WTC11 (cell line): ENCODE data around the gene CYSRT1. TPM values are rescaled to one million over a fixed set of nuclear protein-coding genes. Genes with fewer than 3 reads are reported as not detected.

Experiments
- ATAC-seq: fragments of 200-7000 bp; cut with Tn5 transposase; 2 replicates; pipeline ENCODE4 v1.10.0; 2021; ENCODE audit warnings: mild to moderate bottlenecking, moderate library complexity
- CTCF ChIA-PET: fragments of 300-600 bp; sonication (Branson Sonifier 250); formaldehyde crosslinking; loops from one replicate; lab custom pipeline; 2021; ENCODE audit warnings: antibody characterized with exemption; lab: Charles Lee
- POLR2A ChIA-PET: fragments of 350-600 bp; sonication (Branson Sonifier 250); formaldehyde crosslinking; loops from one replicate; lab custom pipeline; 2021; ENCODE audit warnings: antibody characterized with exemption; lab: Charles Lee
- DNase-seq: peaks from one replicate; pipeline ENCODE4 v3.0.0; 2021; ENCODE audit warnings: low spot score
- H3K27ac Mint-ChIP-seq: 2 replicates; pipeline ENCODE4 v1.8.0; 2021; ENCODE audit warnings: mixed read lengths
- H3K27me3 Mint-ChIP-seq: 2 replicates; pipeline ENCODE4 v1.8.0; 2021; ENCODE audit warnings: low read depth, mild to moderate bottlenecking, moderate library complexity, mixed read lengths
- H3K36me3 Mint-ChIP-seq: 2 replicates; pipeline ENCODE4 v1.8.0; 2021; ENCODE audit warnings: mixed read lengths
- H3K4me1 Mint-ChIP-seq: 2 replicates; pipeline ENCODE4 v1.8.0; 2022; ENCODE audit warnings: mixed read lengths
- H3K4me3 Mint-ChIP-seq: 2 replicates; pipeline ENCODE4 v1.8.0; 2021; ENCODE audit warnings: mild to moderate bottlenecking, moderate library complexity, mixed read lengths
- H3K9me3 Mint-ChIP-seq: 2 replicates; pipeline ENCODE4 v1.8.0; 2021; ENCODE audit warnings: mixed read lengths
- FOXJ3 ChIP-seq: sonication (generic); formaldehyde crosslinking; IDR thresholded peaks from 2 replicates; pipeline ENCODE4 v1.9.0; 2021; ENCODE audit warnings: missing genetic modification reagents, mild to moderate bottlenecking, borderline replicate concordance
- FOXK1 ChIP-seq: sonication (generic); formaldehyde crosslinking; IDR thresholded peaks from 2 replicates; pipeline ENCODE4 v1.8.0; 2022; ENCODE audit warnings: mild to moderate bottlenecking, moderate library complexity, missing genetic modification reagents
- GTF2I ChIP-seq: fragments of 250-450 bp; sonication (Bioruptor Pico); conservative IDR thresholded peaks from 2 replicates; pipeline ENCODE4 v1.4.0; 2021; ENCODE audit warnings: mild to moderate bottlenecking
- MYBL2 ChIP-seq: sonication (generic); formaldehyde crosslinking; IDR thresholded peaks from 2 replicates; pipeline ENCODE4 v1.8.1; 2023; ENCODE audit warnings: mild to moderate bottlenecking, moderate library complexity, missing genetic modification reagents
- NFYB ChIP-seq: sonication (generic); formaldehyde crosslinking; conservative IDR thresholded peaks from 2 replicates; pipeline ENCODE4 v1.8.0; 2022; ENCODE audit warnings: low read depth, missing genetic modification reagents
- PRRX2 ChIP-seq: fragments of 250-450 bp; sonication (Bioruptor Pico); IDR thresholded peaks from 2 replicates; pipeline ENCODE4 v1.8.0; 2021; ENCODE audit warnings: mild to moderate bottlenecking
- RORB ChIP-seq: fragments of 250-450 bp; sonication (Bioruptor Pico); IDR thresholded peaks from 2 replicates; pipeline ENCODE4 v1.9.0; 2021; ENCODE audit warnings: mild to moderate bottlenecking
- TCF7 ChIP-seq: sonication (generic); formaldehyde crosslinking; IDR thresholded peaks from 2 replicates; pipeline ENCODE4 v1.8.0; 2022; ENCODE audit warnings: mild to moderate bottlenecking, low read depth, missing genetic modification reagents, moderate library complexity
- ZNF416 ChIP-seq: fragments of 250-450 bp; sonication (Bioruptor Pico); IDR thresholded peaks from 2 replicates; pipeline ENCODE4 v1.9.0; 2021; ENCODE audit warnings: mild to moderate bottlenecking, inconsistent platforms
- ZNF671 ChIP-seq: fragments of 250-450 bp; sonication (Bioruptor Pico); IDR thresholded peaks from 2 replicates; pipeline ENCODE4 v1.8.0; 2021; ENCODE audit warnings: mild to moderate bottlenecking
- total RNA-seq: library from RNA; stranded (reverse); gene quantifications from 3 replicates; pipeline ENCODE4 v1.2.3, GENCODE V29; 2021
- TF ChIP-seq, protein P1 (sequence below): sonication (generic); formaldehyde crosslinking; IDR thresholded peaks from 2 replicates; pipeline ENCODE4 v1.8.0; 2023; ENCODE audit warnings: missing genetic modification reagents
- TF ChIP-seq, protein P2 (sequence below): fragments of 250-450 bp; sonication (Bioruptor Pico); IDR thresholded peaks from 2 replicates; pipeline ENCODE4 v2.1.2; 2022; ENCODE audit warnings: mild to moderate bottlenecking, moderate library complexity
- TF ChIP-seq, protein P3 (sequence below): sonication (generic); formaldehyde crosslinking; IDR thresholded peaks from 2 replicates; pipeline ENCODE4 v1.8.1; 2022; ENCODE audit warnings: mild to moderate bottlenecking, missing genetic modification reagents, moderate library complexity, borderline replicate concordance
- TF ChIP-seq, protein P4 (sequence below): sonication (generic); formaldehyde crosslinking; IDR thresholded peaks from 2 replicates; pipeline ENCODE4 v1.8.0; 2023; ENCODE audit warnings: missing genetic modification reagents, mild to moderate bottlenecking, borderline replicate concordance

CYSRT1 gene
- total RNA-seq, 1 experiment from 2014 or later = 3.5 TPM

DNA sequence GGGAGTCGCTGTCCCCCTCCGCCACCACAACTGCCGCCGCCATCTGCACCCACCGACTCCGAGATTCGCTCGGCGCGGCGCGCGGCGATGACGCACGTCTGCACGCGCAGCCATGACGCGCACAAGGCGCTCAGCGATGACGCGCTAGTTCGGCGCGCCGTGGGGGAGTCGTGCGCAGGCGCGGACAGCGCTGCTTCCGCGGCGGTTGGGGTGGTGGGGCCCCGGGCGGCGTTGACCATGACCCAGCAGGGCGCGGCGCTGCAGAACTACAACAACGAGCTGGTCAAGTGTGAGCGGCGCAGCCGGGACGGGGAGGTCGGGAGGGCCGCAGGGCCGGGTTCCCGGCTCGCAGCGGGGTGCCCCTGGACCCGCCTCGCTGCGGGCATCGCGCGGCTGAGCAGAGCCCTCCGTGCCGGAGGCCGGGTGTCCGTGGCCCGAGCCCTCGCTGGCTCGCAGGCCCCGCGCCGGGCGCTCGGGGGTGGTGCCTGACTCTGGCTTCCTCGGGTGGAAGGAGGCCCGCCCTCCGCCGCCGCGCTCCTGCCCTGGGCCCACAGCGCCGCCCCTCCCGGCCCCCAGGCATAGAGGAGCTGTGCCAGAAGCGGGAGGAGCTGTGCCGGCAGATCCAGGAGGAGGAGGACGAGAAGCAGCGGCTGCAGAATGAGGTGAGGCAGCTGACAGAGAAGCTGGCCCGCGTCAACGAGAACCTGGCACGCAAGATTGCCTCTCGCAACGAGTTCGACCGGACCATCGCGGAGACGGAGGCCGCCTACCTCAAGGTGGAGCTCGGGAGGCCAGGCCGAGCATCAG, 36.3 kb upstream of the CYSRT1 start, which contains the start of the genes ANAPC2 and SSNA1 (continued):
- TF ChIP-seq MYBL2 (CRISPR knock-in tag) (peak; percentile 86; the same call in 1 of the 2 replicates), FOXJ3 (CRISPR knock-in tag) (no peak), RORB (no peak), ZNF671 (CRISPR knock-in tag) (0 out of 2 replicates have a peak, but pooled peaks have one; percentile 16), GTF2I (no peak), PRRX2 (CRISPR knock-in tag) (no peak), ZNF416 (no peak), NFYB (no peak)
- TF ChIP-seq, protein P1, sequence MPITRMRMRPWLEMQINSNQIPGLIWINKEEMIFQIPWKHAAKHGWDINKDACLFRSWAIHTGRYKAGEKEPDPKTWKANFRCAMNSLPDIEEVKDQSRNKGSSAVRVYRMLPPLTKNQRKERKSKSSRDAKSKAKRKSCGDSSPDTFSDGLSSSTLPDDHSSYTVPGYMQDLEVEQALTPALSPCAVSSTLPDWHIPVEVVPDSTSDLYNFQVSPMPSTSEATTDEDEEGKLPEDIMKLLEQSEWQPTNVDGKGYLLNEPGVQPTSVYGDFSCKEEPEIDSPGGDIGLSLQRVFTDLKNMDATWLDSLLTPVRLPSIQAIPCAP (CRISPR knock-in tag) = 0 out of 2 replicates have a peak, but pooled peaks have one; percentile 42
- TF ChIP-seq, protein P2, sequence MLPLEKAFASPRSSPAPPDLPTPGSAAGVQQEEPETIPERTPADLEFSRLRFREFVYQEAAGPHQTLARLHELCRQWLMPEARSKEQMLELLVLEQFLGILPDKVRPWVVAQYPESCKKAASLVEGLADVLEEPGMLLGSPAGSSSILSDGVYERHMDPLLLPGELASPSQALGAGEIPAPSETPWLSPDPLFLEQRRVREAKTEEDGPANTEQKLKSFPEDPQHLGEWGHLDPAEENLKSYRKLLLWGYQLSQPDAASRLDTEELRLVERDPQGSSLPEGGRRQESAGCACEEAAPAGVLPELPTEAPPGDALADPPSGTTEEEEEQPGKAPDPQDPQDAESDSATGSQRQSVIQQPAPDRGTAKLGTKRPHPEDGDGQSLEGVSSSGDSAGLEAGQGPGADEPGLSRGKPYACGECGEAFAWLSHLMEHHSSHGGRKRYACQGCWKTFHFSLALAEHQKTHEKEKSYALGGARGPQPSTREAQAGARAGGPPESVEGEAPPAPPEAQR (CRISPR knock-in tag) = no peak
- TF ChIP-seq, protein P3, sequence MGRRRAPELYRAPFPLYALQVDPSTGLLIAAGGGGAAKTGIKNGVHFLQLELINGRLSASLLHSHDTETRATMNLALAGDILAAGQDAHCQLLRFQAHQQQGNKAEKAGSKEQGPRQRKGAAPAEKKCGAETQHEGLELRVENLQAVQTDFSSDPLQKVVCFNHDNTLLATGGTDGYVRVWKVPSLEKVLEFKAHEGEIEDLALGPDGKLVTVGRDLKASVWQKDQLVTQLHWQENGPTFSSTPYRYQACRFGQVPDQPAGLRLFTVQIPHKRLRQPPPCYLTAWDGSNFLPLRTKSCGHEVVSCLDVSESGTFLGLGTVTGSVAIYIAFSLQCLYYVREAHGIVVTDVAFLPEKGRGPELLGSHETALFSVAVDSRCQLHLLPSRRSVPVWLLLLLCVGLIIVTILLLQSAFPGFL (CRISPR knock-in tag) = 0 out of 2 replicates have a peak, but pooled peaks have one; percentile 27
- TF ChIP-seq, protein P4, sequence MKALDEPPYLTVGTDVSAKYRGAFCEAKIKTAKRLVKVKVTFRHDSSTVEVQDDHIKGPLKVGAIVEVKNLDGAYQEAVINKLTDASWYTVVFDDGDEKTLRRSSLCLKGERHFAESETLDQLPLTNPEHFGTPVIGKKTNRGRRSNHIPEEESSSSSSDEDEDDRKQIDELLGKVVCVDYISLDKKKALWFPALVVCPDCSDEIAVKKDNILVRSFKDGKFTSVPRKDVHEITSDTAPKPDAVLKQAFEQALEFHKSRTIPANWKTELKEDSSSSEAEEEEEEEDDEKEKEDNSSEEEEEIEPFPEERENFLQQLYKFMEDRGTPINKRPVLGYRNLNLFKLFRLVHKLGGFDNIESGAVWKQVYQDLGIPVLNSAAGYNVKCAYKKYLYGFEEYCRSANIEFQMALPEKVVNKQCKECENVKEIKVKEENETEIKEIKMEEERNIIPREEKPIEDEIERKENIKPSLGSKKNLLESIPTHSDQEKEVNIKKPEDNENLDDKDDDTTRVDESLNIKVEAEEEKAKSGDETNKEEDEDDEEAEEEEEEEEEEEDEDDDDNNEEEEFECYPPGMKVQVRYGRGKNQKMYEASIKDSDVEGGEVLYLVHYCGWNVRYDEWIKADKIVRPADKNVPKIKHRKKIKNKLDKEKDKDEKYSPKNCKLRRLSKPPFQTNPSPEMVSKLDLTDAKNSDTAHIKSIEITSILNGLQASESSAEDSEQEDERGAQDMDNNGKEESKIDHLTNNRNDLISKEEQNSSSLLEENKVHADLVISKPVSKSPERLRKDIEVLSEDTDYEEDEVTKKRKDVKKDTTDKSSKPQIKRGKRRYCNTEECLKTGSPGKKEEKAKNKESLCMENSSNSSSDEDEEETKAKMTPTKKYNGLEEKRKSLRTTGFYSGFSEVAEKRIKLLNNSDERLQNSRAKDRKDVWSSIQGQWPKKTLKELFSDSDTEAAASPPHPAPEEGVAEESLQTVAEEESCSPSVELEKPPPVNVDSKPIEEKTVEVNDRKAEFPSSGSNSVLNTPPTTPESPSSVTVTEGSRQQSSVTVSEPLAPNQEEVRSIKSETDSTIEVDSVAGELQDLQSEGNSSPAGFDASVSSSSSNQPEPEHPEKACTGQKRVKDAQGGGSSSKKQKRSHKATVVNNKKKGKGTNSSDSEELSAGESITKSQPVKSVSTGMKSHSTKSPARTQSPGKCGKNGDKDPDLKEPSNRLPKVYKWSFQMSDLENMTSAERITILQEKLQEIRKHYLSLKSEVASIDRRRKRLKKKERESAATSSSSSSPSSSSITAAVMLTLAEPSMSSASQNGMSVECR (CRISPR knock-in tag) = peak; percentile 85; the same call in 1 of the 2 replicates
- TF ChIP-seq, all 79 proteins: peak for 33

DNA sequence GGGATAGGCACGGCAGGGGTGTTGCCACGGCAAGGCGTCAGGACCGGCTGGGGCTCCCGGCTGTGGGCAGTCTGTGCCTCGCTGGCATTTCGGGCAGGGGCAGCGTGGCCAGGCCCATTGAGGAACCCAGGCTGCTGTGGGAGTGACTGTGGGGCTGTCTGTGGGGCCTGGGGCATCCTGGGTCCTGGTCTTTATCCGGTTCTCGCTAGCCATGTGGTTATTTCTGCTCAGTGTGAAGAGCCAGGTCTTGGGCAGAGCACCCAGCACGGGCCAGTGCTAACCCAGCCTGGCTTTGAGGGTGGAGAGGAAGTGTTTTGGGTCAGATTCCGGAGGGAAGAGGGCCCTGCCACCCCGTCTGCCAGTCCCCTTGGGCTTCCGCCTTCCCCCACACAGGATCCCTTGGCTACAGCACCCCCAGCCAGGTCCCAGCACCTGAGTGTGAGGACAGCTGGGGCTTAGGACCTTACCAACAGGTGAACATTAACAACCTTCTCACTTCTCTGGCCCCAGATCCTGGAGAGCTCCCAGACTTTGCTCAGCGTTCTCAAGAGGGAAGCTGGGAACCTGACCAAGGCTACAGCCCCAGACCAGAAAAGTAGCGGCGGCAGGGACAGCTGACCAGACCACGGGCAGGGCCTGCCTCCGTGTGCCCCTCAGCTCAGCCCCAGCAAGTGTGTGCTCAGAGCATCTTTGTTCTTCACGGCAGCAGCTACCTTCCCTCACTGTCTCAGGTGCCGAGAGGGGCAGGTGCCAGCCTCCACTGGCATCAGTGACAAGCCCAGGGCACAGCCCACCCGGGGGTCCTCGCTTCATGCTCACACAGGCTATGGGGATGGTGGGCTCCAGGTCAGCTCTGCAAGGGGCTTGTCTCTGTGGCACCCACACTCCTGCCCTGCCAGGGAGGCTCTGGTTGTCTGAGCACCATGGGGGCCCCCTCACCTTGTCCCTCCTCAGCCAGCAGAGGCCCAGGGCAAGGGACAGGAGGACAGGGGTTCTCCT, 35.4 kb upstream of the CYSRT1 start:
- Mint-ChIP-seq H3K27ac (peak overlapping the region; percentile 94; the same call in 1 of the 2 replicates), H3K27me3 (no peaks in the 10 kb centered on the region), H3K36me3 (no peaks in the 10 kb centered on the region; the same call in 1 of the 2 replicates), H3K4me1 (peaks cover 20% of the 10 kb centered on the region), H3K4me3 (peak overlapping the region; percentile 92), H3K9me3 (no peaks in the 10 kb centered on the region)
- ATAC-seq (no peak), DNase-seq (no peak)
- CTCF ChIA-PET = interaction anchor here (0.6 to 3.2 kb wide), 28 partner anchors 9 to 295 kb away, joined by 3 to 24 read pairs (median 5); partner anchors contain the start of genes CYSRT1, EXD3, NDOR1 and NPDC1
- POLR2A ChIA-PET = interaction anchor here (0.7 to 2.3 kb wide), 7 partner anchors 11 to 51 kb away, joined by 3 to 13 read pairs (median 4); partner anchors contain the start of genes NDOR1, RNF224, TMEM203 and TPRN
- TF ChIP-seq TCF7 (no peak), FOXK1 (CRISPR knock-in tag) (peak; percentile 60; the same call in 1 of the 2 replicates)
